GM18508 (cell line): ENCODE data around the gene MLXIP.
"Not testable (repeated sequence)": the region's sequence is repeated elsewhere in the genome, so short reads cannot be mapped to it uniquely, and the experiment has no call there.

Experiments used
- ATAC-seq: cut with Tn5 transposase; IDR thresholded peaks from one replicate; pipeline ENCODE4 v1.9.1; 2021; ENCODE audit warnings: moderate number of reproducible peaks; ENCODE audit not compliant: insufficient read depth, unreplicated experiment

The MLXIP gene

GRCh38 chr12:122172262-122172939, 93.8 kb downstream of the MLXIP start:
- ATAC-seq = no peak

GRCh38 chr12:122174155-122174845, 95.7 kb downstream of the MLXIP start, which contains the start of gene IL31:
IL31 (minus strand) TSS chr12:122174221; CDS start chr12:122174172, 49 bp downstream.
- ATAC-seq = no peak

GRCh38 chr12:122176473-122176872, 97.9 kb downstream of the MLXIP start:
- ATAC-seq = not testable (repeated sequence)

GRCh38 chr12:122182887-122183587, 104.5 kb downstream of the MLXIP start, which contains the start of gene LRRC43:
LRRC43 (plus strand) TSS chr12:122183123; CDS start chr12:122183145, 22 bp downstream.
- ATAC-seq = no peak

GRCh38 chr12:122183588-122183940, 105.0 kb downstream of the MLXIP start:
- ATAC-seq = no peak

GRCh38 chr12:122184517-122184916, 106.0 kb downstream of the MLXIP start:
- no peak for ATAC-seq

GRCh38 chr12:122185079-122185478, 106.5 kb downstream of the MLXIP start:
- ATAC-seq = no peak

- no peak for ATAC-seq
These were observed 107.0 kb downstream of the MLXIP start for GRCh38 chr12:122185494-122186082.

- no peak for ATAC-seq
These were observed 108.9 kb downstream of the MLXIP start for GRCh38 chr12:122187466-122187865.

- ATAC-seq = no peak
These were observed 111.3 kb downstream of the MLXIP start for GRCh38 chr12:122189626-122190475.

- ATAC-seq = no peak
These were observed 112.5 kb downstream of the MLXIP start for GRCh38 chr12:122190842-122191668.

GRCh38 chr12:122192441-122192840, 113.9 kb downstream of the MLXIP start:
- no peak for ATAC-seq

GRCh38 chr12:122194804-122195203, 116.2 kb downstream of the MLXIP start:
- no peak for ATAC-seq

GRCh38 chr12:122195405-122195804, 116.8 kb downstream of the MLXIP start:
- no peak for ATAC-seq
